ES-I3 (cell line): ENCODE measurements around the gene MVD.

Experiments
- H3K36me3 ChIP-seq: 2 replicates; pipeline ENCODE4 v1.6.1; 2013; ENCODE audit warnings: mild to moderate bottlenecking, low read length, control low read depth, moderate library complexity; ENCODE audit not compliant: insufficient read depth
- H3K4me1 ChIP-seq: 2 replicates; pipeline ENCODE4 v1.6.1; 2013; ENCODE audit warnings: mild to moderate bottlenecking, control low read depth, low read length; ENCODE audit not compliant: insufficient read depth
- H3K9ac ChIP-seq: 2 replicates; pipeline ENCODE4 v1.6.1; 2013; ENCODE audit warnings: low read depth, mild to moderate bottlenecking, low read length, moderate library complexity
- H3K9me3 ChIP-seq: 2 replicates; pipeline ENCODE4 v1.6.1; 2013; ENCODE audit warnings: mild to moderate bottlenecking, low read length, moderate library complexity; ENCODE audit not compliant: control insufficient read depth, insufficient read depth

The MVD gene

GRCh38 chr16:88700636-88701482 is 38.0 kb upstream of the MVD start:
- Histone ChIP-seq H3K9ac (no peak overlapping the region), H3K9me3 (no peaks in the 10 kb centered on the region), H3K36me3 (no peaks in the 10 kb centered on the region; the same call in 1 of the 2 replicates), H3K4me1 (no peaks in the 10 kb centered on the region)

- Histone ChIP-seq H3K36me3 (no peaks in the 10 kb centered on the region; the same call in 1 of the 2 replicates), H3K9ac (no peak overlapping the region), H3K9me3 (no peaks in the 10 kb centered on the region), H3K4me1 (no peaks in the 10 kb centered on the region)
Observed at GRCh38 chr16:88700322-88700635, 37.4 kb upstream of the MVD start.

- H3K9ac ChIP-seq: no peak overlapping the region
- H3K4me1 ChIP-seq: no peaks in the 10 kb centered on the region
- H3K36me3 ChIP-seq: no peaks in the 10 kb centered on the region; the same call in 1 of the 2 replicates
- H3K9me3 ChIP-seq: no peaks in the 10 kb centered on the region
Observed at GRCh38 chr16:88699180-88699579, 36.3 kb upstream of the MVD start.

GRCh38 chr16:88698646-88699045 is 35.8 kb upstream of the MVD start:
- Histone ChIP-seq H3K9me3 (no peaks in the 10 kb centered on the region), H3K9ac (no peak overlapping the region), H3K4me1 (no peaks in the 10 kb centered on the region), H3K36me3 (no peaks in the 10 kb centered on the region; the same call in 1 of the 2 replicates)

GRCh38 chr16:88697831-88698615 is 35.1 kb upstream of the MVD start:
- no peak overlapping the region for H3K9ac ChIP-seq
- no peaks in the 10 kb centered on the region for H3K4me1 ChIP-seq
- H3K9me3 ChIP-seq: no peaks in the 10 kb centered on the region
- H3K36me3 ChIP-seq: no peaks in the 10 kb centered on the region; the same call in 1 of the 2 replicates

- H3K36me3 ChIP-seq: no peaks in the 10 kb centered on the region; the same call in 1 of the 2 replicates
Observed at GRCh38 chr16:88697116-88697830, 34.4 kb upstream of the MVD start.

GRCh38 chr16:88696441-88696840 is 33.5 kb upstream of the MVD start:
- no peaks in the 10 kb centered on the region for H3K4me1 ChIP-seq
- H3K9ac ChIP-seq: no peak overlapping the region
- no peaks in the 10 kb centered on the region; the same call in 1 of the 2 replicates for H3K36me3 ChIP-seq
- H3K9me3 ChIP-seq: no peaks in the 10 kb centered on the region

More at GRCh38 chr16:88697116-88697830, 34.4 kb upstream of the MVD start:
- no peak overlapping the region for H3K9ac ChIP-seq
- H3K9me3 ChIP-seq: no peaks in the 10 kb centered on the region
- H3K4me1 ChIP-seq: no peaks in the 10 kb centered on the region

GRCh38 chr16:88695753-88696152 is 32.9 kb upstream of the MVD start:
- Histone ChIP-seq H3K4me1 (no peaks in the 10 kb centered on the region), H3K9me3 (no peaks in the 10 kb centered on the region), H3K36me3 (no peaks in the 10 kb centered on the region; the same call in 1 of the 2 replicates), H3K9ac (no peak overlapping the region)

- Histone ChIP-seq H3K36me3 (no peaks in the 10 kb centered on the region; the same call in 1 of the 2 replicates), H3K9ac (no peak overlapping the region), H3K4me1 (no peaks in the 10 kb centered on the region), H3K9me3 (no peaks in the 10 kb centered on the region)
Observed at GRCh38 chr16:88695218-88695617, 32.3 kb upstream of the MVD start.

- Histone ChIP-seq H3K9me3 (no peaks in the 10 kb centered on the region), H3K36me3 (no peaks in the 10 kb centered on the region; the same call in 1 of the 2 replicates), H3K9ac (no peak overlapping the region), H3K4me1 (no peaks in the 10 kb centered on the region)
Observed at GRCh38 chr16:88694221-88695087, 31.6 kb upstream of the MVD start.

GRCh38 chr16:88693420-88694177 is 30.7 kb upstream of the MVD start:
- no peaks in the 10 kb centered on the region for H3K4me1 ChIP-seq
- no peaks in the 10 kb centered on the region; the same call in 1 of the 2 replicates for H3K36me3 ChIP-seq
- H3K9ac ChIP-seq: no peak overlapping the region
- H3K9me3 ChIP-seq: no peaks in the 10 kb centered on the region

- Histone ChIP-seq H3K9ac (no peak overlapping the region), H3K36me3 (no peaks in the 10 kb centered on the region), H3K9me3 (no peaks in the 10 kb centered on the region), H3K4me1 (no peaks in the 10 kb centered on the region; the same call in 1 of the 2 replicates)
Observed at GRCh38 chr16:88692861-88693260, 30.0 kb upstream of the MVD start.

GRCh38 chr16:88691924-88692560 is 29.2 kb upstream of the MVD start:
- no peaks in the 10 kb centered on the region; the same call in 1 of the 2 replicates for H3K4me1 ChIP-seq

More at GRCh38 chr16:88691924-88692560, 29.2 kb upstream of the MVD start:
- Histone ChIP-seq H3K9ac (no peak overlapping the region), H3K36me3 (no peaks in the 10 kb centered on the region), H3K9me3 (no peaks in the 10 kb centered on the region)
